GM12878 (cell line): Measurements from ENCODE around the gene APBA1. TPM values are rescaled to one million over a fixed set of nuclear protein-coding genes. Genes with fewer than 3 reads are reported as not detected.

Experiments
- ATAC-seq: fragments of 200-7000 bp; cut with Tn5 transposase; 3 replicates; pipeline ENCODE4 v1.9.1; 2020; ENCODE audit warnings: mild to moderate bottlenecking, moderate library complexity
- BruUV-seq: library from RNA; stranded (reverse); fragments of 400-500 nt; replicated peaks from 2 replicates; lab custom pipeline; 2021; lab: Mats Ljungman, UMichigan
- CTCF ChIA-PET: fragments of 300-600 bp; sonication (Branson Sonifier 250); formaldehyde crosslinking; extraction: SDS; loops from one replicate; lab custom pipeline; 2021; ENCODE audit warnings: inconsistent platforms; lab: Yijun Ruan, JAX
- POLR2A ChIA-PET: fragments of 350-600 bp; formaldehyde crosslinking; extraction: SDS; loops from one replicate; lab custom pipeline; 2021; ENCODE audit warnings: inconsistent platforms; lab: Charles Lee
- RAD21 ChIA-PET: fragments of 300-600 bp; sonication (Branson Sonifier 250); formaldehyde crosslinking; loops from one replicate; lab custom pipeline; 2023; ENCODE audit warnings: antibody characterized with exemption; ENCODE audit not compliant: unreplicated experiment; lab: Charles Lee
- SMC1A ChIA-PET: fragments of 300-600 bp; sonication (Branson Sonifier 250); formaldehyde crosslinking; loops from one replicate; lab custom pipeline; 2023; ENCODE audit not compliant: unreplicated experiment, uncharacterized antibody; lab: Charles Lee
- DNase-seq: peaks from one replicate; pipeline ENCODE4 v3.0.0-alpha.2; 2011; ENCODE audit warnings: low read depth, low spot score
- FAIRE-seq: peaks from 3 replicates; lab custom pipeline; 2011; peaks lifted over from hg19 to GRCh38; lab: Jason Lieb, UNC
- H2AFZ ChIP-seq: 2 replicates; pipeline ENCODE4 v1.6.0; 2011; ENCODE audit warnings: low read depth, low read length, control low read depth; ENCODE audit not compliant: control insufficient read depth
- H3K27ac ChIP-seq: 2 replicates; pipeline ENCODE4 v1.5.1; 2011; ENCODE audit warnings: control low read depth; ENCODE audit not compliant: control insufficient read depth, insufficient read depth
- H3K27me3 ChIP-seq, 2 experiments: replicated peaks in 1 of 2; 2 replicates each; pipeline versions ENCODE4 v1.6.0 to v1.6.1; 2011; ENCODE audit warnings: low read length in 1 of 2; ENCODE audit not compliant: control insufficient read depth in 2 of 2, insufficient read depth in 2 of 2
- H3K36me3 ChIP-seq, 2 experiments: 2 replicates each; pipeline ENCODE4 v1.5.1; 2011; ENCODE audit warnings: low read length in 1 of 2; ENCODE audit not compliant: control insufficient read depth in 2 of 2, insufficient read depth in 2 of 2
- H3K4me1 ChIP-seq: 2 replicates; pipeline ENCODE4 v1.6.1; 2011; ENCODE audit warnings: mild to moderate bottlenecking, low read length, moderate library complexity, mixed read lengths; ENCODE audit not compliant: control insufficient read depth, insufficient read depth
- H3K4me2 ChIP-seq: 2 replicates; pipeline ENCODE4 v1.6.0; 2011; ENCODE audit warnings: control low read depth; ENCODE audit not compliant: control insufficient read depth, insufficient read depth
- H3K4me3 ChIP-seq: fragments of 200-600 bp; sonication (generic); 2 replicates; pipeline ENCODE4 v1.5.1; 2016
- H3K79me2 ChIP-seq: 2 replicates; pipeline ENCODE4 v1.6.0; 2011; ENCODE audit warnings: low read length; ENCODE audit not compliant: control insufficient read depth, insufficient read depth
- H3K9ac ChIP-seq: 2 replicates; pipeline ENCODE4 v1.8.0; 2011; ENCODE audit warnings: low read length, control low read depth, mixed read lengths; ENCODE audit not compliant: control insufficient read depth, insufficient read depth
- H3K9me3 ChIP-seq: replicated peaks from 3 replicates; pipeline ENCODE4 v1.5.1; 2011; ENCODE audit warnings: mild to moderate bottlenecking, low read length; ENCODE audit not compliant: control insufficient read depth, insufficient read depth
- H4K20me1 ChIP-seq: 2 replicates; pipeline ENCODE4 v1.6.0; 2011; ENCODE audit not compliant: control insufficient read depth, insufficient read depth
- ATF7 ChIP-seq: fragments of 450-650 bp; IDR thresholded peaks from 2 replicates; pipeline ENCODE4 v1.6.1; 2016; ENCODE audit warnings: low read depth, mild to moderate bottlenecking
- CHD2 ChIP-seq: IDR thresholded peaks from 2 replicates; pipeline ENCODE4 v1.6.1; 2011; ENCODE audit warnings: low read depth, low read length, improper control_type of control experiment, borderline replicate concordance
- NFXL1 ChIP-seq: fragments of 450-650 bp; IDR thresholded peaks from 2 replicates; pipeline ENCODE4 v1.6.1; 2017; ENCODE audit warnings: antibody characterized with exemption, mild to moderate bottlenecking, borderline replicate concordance
- PAX5 ChIP-seq: IDR thresholded peaks from 2 replicates; pipeline ENCODE4 v1.6.1; 2011; ENCODE audit warnings: low read depth, low read length, borderline replicate concordance
- PML ChIP-seq: IDR thresholded peaks from 2 replicates; pipeline ENCODE4 v1.6.1; 2012; ENCODE audit warnings: low read length, inconsistent platforms
- POLR2A ChIP-seq: IDR thresholded peaks from 2 replicates; pipeline ENCODE4 v1.6.1; 2011; ENCODE audit warnings: low read depth, mild to moderate bottlenecking, low read length
- POLR2AphosphoS5 ChIP-seq: IDR thresholded peaks from 2 replicates; pipeline ENCODE4 v1.6.1; 2011; ENCODE audit warnings: mild to moderate bottlenecking, low read length, inconsistent platforms
- RBBP5 ChIP-seq: fragments of 200-600 bp; sonication (generic); conservative IDR thresholded peaks from 2 replicates; pipeline ENCODE4 v1.6.1; 2016
- SMAD1 ChIP-seq: fragments of 450-650 bp; IDR thresholded peaks from 2 replicates; pipeline ENCODE4 v1.6.1; 2018; ENCODE audit warnings: mild to moderate bottlenecking, low read depth; ENCODE audit not compliant: partially characterized antibody
- SMC3 ChIP-seq: IDR thresholded peaks from 2 replicates; pipeline ENCODE4 v1.6.1; 2011; ENCODE audit warnings: low read length, improper control_type of control experiment, borderline replicate concordance
- ZNF207 ChIP-seq: fragments of 450-650 bp; IDR thresholded peaks from 2 replicates; pipeline ENCODE4 v1.6.1; 2014; ENCODE audit warnings: antibody characterized with exemption, mild to moderate bottlenecking, borderline replicate concordance
- ZNF24 ChIP-seq: fragments of 450-650 bp; IDR thresholded peaks from 2 replicates; pipeline ENCODE4 v1.6.1; 2017; ENCODE audit warnings: antibody characterized with exemption, mild to moderate bottlenecking
- ZSCAN29 ChIP-seq: fragments of 450-650 bp; IDR thresholded peaks from 2 replicates; pipeline ENCODE4 v1.6.1; 2017; ENCODE audit warnings: mild to moderate bottlenecking, moderate library complexity
- WGBS: methylation state at CpG from one replicate; pipeline ENCODE4 v1.1.6; 2016; ENCODE audit warnings: low lambda C conversion rate; ENCODE audit not compliant: insufficient replicate concordance, insufficient coverage; ENCODE audit errors: missing lambda C conversion rate; 5-methylcytosine and 5-hydroxymethylcytosine counted together
- in situ Hi-C: fragments of 300-500 bp; cut with MboI; formaldehyde crosslinking; loops from 9 replicates; pipeline ENCODE4 v1.14.3; 2018; ENCODE audit warnings: mixed read lengths
- intact Hi-C: fragments of 100-400 bp; cut with micrococcal nuclease; formaldehyde crosslinking; loops from one replicate; pipeline ENCODE4 v1.14.2; 2022; ENCODE audit not compliant: unreplicated experiment
- polyA plus RNA-seq, 11 experiments: library from polyadenylated mRNA; depleted of rRNA in 4 of 11; unstranded in 6 of 11; stranded (reverse) in 5 of 11; fragments of >200 nt; fragmentation: Nextera tagmentation in 4 of 11; fragmentation: Illumina TruSeq in 1 of 11; extraction: Ambion mirVana in 4 of 11; extraction: Trizol in 1 of 11; gene quantifications; 1 replicate in 1 of 11; 2 replicates in 10 of 11; pipeline versions ENCODE4 v1.2.1 to v1.2.3, GENCODE V29; 2011 to 2016; ENCODE audit warnings: inconsistent platforms in 2 of 11, missing spikeins in 2 of 11, low read depth in 1 of 11
- total RNA-seq, 4 experiments: library from RNA; depleted of rRNA in 3 of 4; stranded (reverse); fragments of >200 nt in 3 of 4; fragmentation: Illumina TruSeq in 1 of 4; extraction: Trizol in 1 of 4; gene quantifications; 2 replicates each; pipeline versions ENCODE4 v1.2.1 to v1.2.3, GENCODE V29; 2013 to 2021
- TF ChIP-seq, protein P1 (sequence below): IDR thresholded peaks from 2 replicates; pipeline ENCODE4 v1.6.1; 2012; ENCODE audit warnings: improper control_type of control experiment, low read depth, low read length; ENCODE audit not compliant: insufficient replicate concordance
- TF ChIP-seq, protein P2 (sequence below): fragments of 450-650 bp; formaldehyde crosslinking; IDR thresholded peaks from 2 replicates; pipeline ENCODE4 v1.4.0; 2022; ENCODE audit warnings: mild to moderate bottlenecking, moderate library complexity

APBA1 gene
- total and polyA plus RNA-seq, 10 of the 15 experiments (the other 5 are each of a cell fraction or from before 2014, with no cell fraction given) = 0.01 to 1.3 (median 0.05) TPM; not detected in 7

DNA sequence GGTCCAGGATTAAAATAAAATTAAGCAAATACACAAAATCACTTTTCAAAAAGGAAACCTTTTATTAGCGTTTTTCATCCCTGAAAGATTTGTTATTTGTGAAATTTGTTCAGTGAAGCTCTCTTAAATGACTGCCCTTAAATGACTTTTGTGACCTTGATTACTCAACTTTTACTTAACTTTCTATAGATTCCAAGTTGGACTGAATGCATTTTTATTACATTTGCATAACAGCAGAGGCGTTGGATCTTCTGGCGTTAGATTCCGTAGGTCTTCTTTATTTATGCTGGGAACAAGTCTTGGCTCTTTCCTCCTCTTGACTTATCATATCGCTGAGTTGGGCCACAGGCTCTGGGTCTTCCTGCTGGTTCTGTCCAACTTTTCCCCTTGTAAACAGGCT is 78.4 kb downstream of the APBA1 start:
- no peak for FAIRE-seq
- Histone ChIP-seq H3K4me3 (no peak overlapping the region), H2AFZ (no peak overlapping the region), H3K36me3 (no peaks in the 10 kb centered on the region), H3K9me3 (no peaks in the 10 kb centered on the region), H3K4me2 (no peak overlapping the region), H3K9ac (no peak overlapping the region), H3K79me2 (no peaks in the 10 kb centered on the region), H4K20me1 (no peaks in the 10 kb centered on the region), H3K27ac (no peak overlapping the region), H3K27me3 (0 out of 4 replicates have a peak, but pooled peaks cover 0 to 3% of the 10 kb centered on the region in 2 experiments), H3K4me1 (no peaks in the 10 kb centered on the region)
- no peak for ATAC-seq
- no TSS peak for BruUV-seq
- ChIA-PET POLR2A (no interaction called here), RAD21 (no interaction called here), SMC1A (no interaction called here), CTCF (no interaction called here)
- in situ Hi-C loops (no loop called here), intact Hi-C loops (no loop called here)
- 50% methylated on average over 5 of the region's 5 CpGs for WGBS
- DNase-seq = no peak
- TF ChIP-seq, protein P1, sequence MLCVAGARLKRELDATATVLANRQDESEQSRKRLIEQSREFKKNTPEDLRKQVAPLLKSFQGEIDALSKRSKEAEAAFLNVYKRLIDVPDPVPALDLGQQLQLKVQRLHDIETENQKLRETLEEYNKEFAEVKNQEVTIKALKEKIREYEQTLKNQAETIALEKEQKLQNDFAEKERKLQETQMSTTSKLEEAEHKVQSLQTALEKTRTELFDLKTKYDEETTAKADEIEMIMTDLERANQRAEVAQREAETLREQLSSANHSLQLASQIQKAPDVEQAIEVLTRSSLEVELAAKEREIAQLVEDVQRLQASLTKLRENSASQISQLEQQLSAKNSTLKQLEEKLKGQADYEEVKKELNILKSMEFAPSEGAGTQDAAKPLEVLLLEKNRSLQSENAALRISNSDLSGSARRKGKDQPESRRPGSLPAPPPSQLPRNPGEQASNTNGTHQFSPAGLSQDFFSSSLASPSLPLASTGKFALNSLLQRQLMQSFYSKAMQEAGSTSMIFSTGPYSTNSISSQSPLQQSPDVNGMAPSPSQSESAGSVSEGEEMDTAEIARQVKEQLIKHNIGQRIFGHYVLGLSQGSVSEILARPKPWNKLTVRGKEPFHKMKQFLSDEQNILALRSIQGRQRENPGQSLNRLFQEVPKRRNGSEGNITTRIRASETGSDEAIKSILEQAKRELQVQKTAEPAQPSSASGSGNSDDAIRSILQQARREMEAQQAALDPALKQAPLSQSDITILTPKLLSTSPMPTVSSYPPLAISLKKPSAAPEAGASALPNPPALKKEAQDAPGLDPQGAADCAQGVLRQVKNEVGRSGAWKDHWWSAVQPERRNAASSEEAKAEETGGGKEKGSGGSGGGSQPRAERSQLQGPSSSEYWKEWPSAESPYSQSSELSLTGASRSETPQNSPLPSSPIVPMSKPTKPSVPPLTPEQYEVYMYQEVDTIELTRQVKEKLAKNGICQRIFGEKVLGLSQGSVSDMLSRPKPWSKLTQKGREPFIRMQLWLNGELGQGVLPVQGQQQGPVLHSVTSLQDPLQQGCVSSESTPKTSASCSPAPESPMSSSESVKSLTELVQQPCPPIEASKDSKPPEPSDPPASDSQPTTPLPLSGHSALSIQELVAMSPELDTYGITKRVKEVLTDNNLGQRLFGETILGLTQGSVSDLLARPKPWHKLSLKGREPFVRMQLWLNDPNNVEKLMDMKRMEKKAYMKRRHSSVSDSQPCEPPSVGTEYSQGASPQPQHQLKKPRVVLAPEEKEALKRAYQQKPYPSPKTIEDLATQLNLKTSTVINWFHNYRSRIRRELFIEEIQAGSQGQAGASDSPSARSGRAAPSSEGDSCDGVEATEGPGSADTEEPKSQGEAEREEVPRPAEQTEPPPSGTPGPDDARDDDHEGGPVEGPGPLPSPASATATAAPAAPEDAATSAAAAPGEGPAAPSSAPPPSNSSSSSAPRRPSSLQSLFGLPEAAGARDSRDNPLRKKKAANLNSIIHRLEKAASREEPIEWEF = no peak
- TF ChIP-seq ZNF24 = no peak
- no peak for TF ChIP-seq ZSCAN29
- no peak for TF ChIP-seq PML
- TF ChIP-seq ZNF207 = no peak
- TF ChIP-seq, protein P2, sequence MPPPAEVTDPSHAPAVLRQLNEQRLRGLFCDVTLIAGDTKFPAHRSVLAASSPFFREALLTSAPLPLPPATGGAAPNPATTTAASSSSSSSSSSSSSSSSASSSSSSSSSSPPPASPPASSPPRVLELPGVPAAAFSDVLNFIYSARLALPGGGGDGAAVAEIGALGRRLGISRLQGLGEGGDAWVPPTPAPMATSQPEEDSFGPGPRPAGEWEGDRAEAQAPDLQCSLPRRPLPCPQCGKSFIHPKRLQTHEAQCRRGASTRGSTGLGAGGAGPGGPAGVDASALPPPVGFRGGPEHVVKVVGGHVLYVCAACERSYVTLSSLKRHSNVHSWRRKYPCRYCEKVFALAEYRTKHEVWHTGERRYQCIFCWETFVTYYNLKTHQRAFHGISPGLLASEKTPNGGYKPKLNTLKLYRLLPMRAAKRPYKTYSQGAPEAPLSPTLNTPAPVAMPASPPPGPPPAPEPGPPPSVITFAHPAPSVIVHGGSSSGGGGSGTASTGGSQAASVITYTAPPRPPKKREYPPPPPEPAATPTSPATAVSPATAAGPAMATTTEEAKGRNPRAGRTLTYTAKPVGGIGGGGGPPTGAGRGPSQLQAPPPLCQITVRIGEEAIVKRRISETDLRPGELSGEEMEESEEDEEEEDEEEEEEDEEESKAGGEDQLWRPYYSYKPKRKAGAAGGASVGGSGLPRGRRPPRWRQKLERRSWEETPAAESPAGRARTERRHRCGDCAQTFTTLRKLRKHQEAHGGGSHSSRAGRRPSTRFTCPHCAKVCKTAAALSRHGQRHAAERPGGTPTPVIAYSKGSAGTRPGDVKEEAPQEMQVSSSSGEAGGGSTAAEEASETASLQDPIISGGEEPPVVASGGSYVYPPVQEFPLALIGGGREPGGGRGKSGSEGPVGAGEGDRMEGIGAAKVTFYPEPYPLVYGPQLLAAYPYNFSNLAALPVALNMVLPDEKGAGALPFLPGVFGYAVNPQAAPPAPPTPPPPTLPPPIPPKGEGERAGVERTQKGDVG (CRISPR knock-in tag) = no peak
- no peak for TF ChIP-seq POLR2A
- TF ChIP-seq NFXL1 = no peak
- TF ChIP-seq SMAD1 = no peak
- no peak for TF ChIP-seq ATF7
- TF ChIP-seq CHD2 = no peak
- no peak for TF ChIP-seq PAX5
- TF ChIP-seq SMC3 = no peak
- no peak for TF ChIP-seq RBBP5
- no peak for TF ChIP-seq POLR2AphosphoS5
